ENCODE data around the gene SLC24A4. TPM values are rescaled to one million over a fixed set of nuclear protein-coding genes. Genes with fewer than 3 reads are reported as not detected.
A peak's percentile ranks its signal among the peaks of the same experiment; 100 is the strongest.

The SLC24A4 gene
- total RNA-seq, 1 donor from 2014 or later: not detected

GRCh38 chr14:92464716-92465115 is 141.8 kb downstream of the SLC24A4 start:
- no peaks in the 10 kb centered on the region for H3K27me3 Mint-ChIP-seq (ENCODE audit: unreplicated experiment)
- no peak overlapping the region for H3K4me3 Mint-ChIP-seq (ENCODE audit: unreplicated experiment)
- H3K4me1 Mint-ChIP-seq (ENCODE audit: unreplicated experiment): peaks cover 11% of the 10 kb centered on the region
- DNase-seq (ENCODE audit: extremely low spot score, unreplicated experiment): no peak
- H3K36me3 Mint-ChIP-seq (ENCODE audit: unreplicated experiment): no peaks in the 10 kb centered on the region
- TF ChIP-seq, protein P1, sequence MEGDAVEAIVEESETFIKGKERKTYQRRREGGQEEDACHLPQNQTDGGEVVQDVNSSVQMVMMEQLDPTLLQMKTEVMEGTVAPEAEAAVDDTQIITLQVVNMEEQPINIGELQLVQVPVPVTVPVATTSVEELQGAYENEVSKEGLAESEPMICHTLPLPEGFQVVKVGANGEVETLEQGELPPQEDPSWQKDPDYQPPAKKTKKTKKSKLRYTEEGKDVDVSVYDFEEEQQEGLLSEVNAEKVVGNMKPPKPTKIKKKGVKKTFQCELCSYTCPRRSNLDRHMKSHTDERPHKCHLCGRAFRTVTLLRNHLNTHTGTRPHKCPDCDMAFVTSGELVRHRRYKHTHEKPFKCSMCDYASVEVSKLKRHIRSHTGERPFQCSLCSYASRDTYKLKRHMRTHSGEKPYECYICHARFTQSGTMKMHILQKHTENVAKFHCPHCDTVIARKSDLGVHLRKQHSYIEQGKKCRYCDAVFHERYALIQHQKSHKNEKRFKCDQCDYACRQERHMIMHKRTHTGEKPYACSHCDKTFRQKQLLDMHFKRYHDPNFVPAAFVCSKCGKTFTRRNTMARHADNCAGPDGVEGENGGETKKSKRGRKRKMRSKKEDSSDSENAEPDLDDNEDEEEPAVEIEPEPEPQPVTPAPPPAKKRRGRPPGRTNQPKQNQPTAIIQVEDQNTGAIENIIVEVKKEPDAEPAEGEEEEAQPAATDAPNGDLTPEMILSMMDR (IDR thresholded peaks at IDR 0.05): no peak
- H3K9me3 Mint-ChIP-seq (ENCODE audit: unreplicated experiment): peaks cover 9% of the 10 kb centered on the region
- no peak overlapping the region for H3K27ac Mint-ChIP-seq (ENCODE audit: unreplicated experiment)

GRCh38 chr14:92465353-92466055 is 142.5 kb downstream of the SLC24A4 start:
- Mint-ChIP-seq H3K27ac (ENCODE audit: unreplicated experiment) (no peak overlapping the region), H3K27me3 (ENCODE audit: unreplicated experiment) (no peaks in the 10 kb centered on the region), H3K4me1 (ENCODE audit: unreplicated experiment) (peaks cover 13% of the 10 kb centered on the region), H3K36me3 (ENCODE audit: unreplicated experiment) (no peaks in the 10 kb centered on the region), H3K4me3 (ENCODE audit: unreplicated experiment) (no peak overlapping the region), H3K9me3 (ENCODE audit: unreplicated experiment) (peaks cover 17% of the 10 kb centered on the region)
- TF ChIP-seq, protein P1 (IDR thresholded peaks at IDR 0.05): no peak
- DNase-seq (ENCODE audit: extremely low spot score, unreplicated experiment): no peak

- Mint-ChIP-seq H3K4me3 (ENCODE audit: unreplicated experiment) (no peak overlapping the region), H3K9me3 (ENCODE audit: unreplicated experiment) (peaks cover 17% of the 10 kb centered on the region), H3K36me3 (ENCODE audit: unreplicated experiment) (no peaks in the 10 kb centered on the region), H3K27ac (ENCODE audit: unreplicated experiment) (no peak overlapping the region), H3K27me3 (ENCODE audit: unreplicated experiment) (no peaks in the 10 kb centered on the region), H3K4me1 (ENCODE audit: unreplicated experiment) (peaks cover 18% of the 10 kb centered on the region)
- DNase-seq (ENCODE audit: extremely low spot score, unreplicated experiment): no peak
- TF ChIP-seq, protein P1 (IDR thresholded peaks at IDR 0.05): no peak
These were observed 143.1 kb downstream of the SLC24A4 start for GRCh38 chr14:92466059-92466458.

DNA sequence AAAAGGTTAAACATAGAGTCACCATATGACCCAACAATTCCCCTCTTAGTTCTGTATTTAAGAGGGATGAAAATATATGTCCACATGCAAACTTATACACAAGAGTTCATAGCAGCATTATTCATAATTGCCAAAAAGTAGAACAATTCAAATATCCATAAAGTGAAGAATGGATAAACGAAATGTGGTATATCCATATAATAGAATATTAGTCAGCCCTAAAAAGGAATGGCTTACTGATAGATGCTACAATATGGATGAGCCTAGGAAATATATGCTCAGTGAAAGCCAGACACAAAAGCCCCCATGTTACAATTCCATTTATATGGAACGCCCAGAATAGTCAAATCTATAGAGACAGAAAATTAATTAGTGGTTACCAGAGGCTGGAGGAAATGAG is 146.6 kb downstream of the SLC24A4 start:
- H3K4me1 Mint-ChIP-seq (ENCODE audit: unreplicated experiment): peaks cover 36% of the 10 kb centered on the region
- no peak overlapping the region for H3K4me3 Mint-ChIP-seq (ENCODE audit: unreplicated experiment)
- TF ChIP-seq, protein P1 (IDR thresholded peaks at IDR 0.05): no peak
- H3K27me3 Mint-ChIP-seq (ENCODE audit: unreplicated experiment): no peaks in the 10 kb centered on the region
- peak; percentile 5 for DNase-seq (ENCODE audit: extremely low spot score, unreplicated experiment)
- no peak overlapping the region for H3K27ac Mint-ChIP-seq (ENCODE audit: unreplicated experiment)
- peaks cover 17% of the 10 kb centered on the region for H3K9me3 Mint-ChIP-seq (ENCODE audit: unreplicated experiment)
- no peaks in the 10 kb centered on the region for H3K36me3 Mint-ChIP-seq (ENCODE audit: unreplicated experiment)

GRCh38 chr14:92470215-92470614 is 147.2 kb downstream of the SLC24A4 start:
- Mint-ChIP-seq H3K9me3 (ENCODE audit: unreplicated experiment) (peaks cover 17% of the 10 kb centered on the region), H3K36me3 (ENCODE audit: unreplicated experiment) (no peaks in the 10 kb centered on the region), H3K4me1 (ENCODE audit: unreplicated experiment) (peaks cover 36% of the 10 kb centered on the region), H3K27me3 (ENCODE audit: unreplicated experiment) (no peaks in the 10 kb centered on the region), H3K4me3 (ENCODE audit: unreplicated experiment) (no peak overlapping the region), H3K27ac (ENCODE audit: unreplicated experiment) (peak overlapping the region; percentile 34)
- TF ChIP-seq, protein P1 (IDR thresholded peaks at IDR 0.05): no peak
- no peak for DNase-seq (ENCODE audit: extremely low spot score, unreplicated experiment)
